HepG2 (cell line): ENCODE measurements around the gene AGAP1. TPM values are rescaled to one million over a fixed set of nuclear protein-coding genes. Genes with fewer than 3 reads are reported as not detected.

ENCODE experiments used
- ATAC-seq: fragments of 200-7000 bp; cut with Tn5 transposase; 3 replicates; pipeline ENCODE4 v1.9.1; 2020; ENCODE audit warnings: mild to moderate bottlenecking, moderate library complexity
- BruUV-seq: library from RNA; stranded (reverse); fragments of 400-500 nt; replicated peaks from 2 replicates; lab custom pipeline; 2021; lab: Mats Ljungman, UMichigan
- CTCF ChIA-PET: fragments of 300-600 bp; formaldehyde crosslinking; extraction: SDS; loops from one replicate; lab custom pipeline; 2021; ENCODE audit warnings: low total read pairs, inconsistent platforms, low intra/inter-chr PET ratio; lab: Yijun Ruan, JAX
- POLR2A ChIA-PET: fragments of 350-600 bp; sonication (Branson Sonifier 250); formaldehyde crosslinking; loops from one replicate; lab custom pipeline; 2020; ENCODE audit warnings: antibody characterized with exemption, inconsistent platforms; lab: Yijun Ruan, JAX
- DNase-seq: peaks from one replicate; pipeline ENCODE4 v3.0.0-alpha.2; 2015; ENCODE audit warnings: low spot score
- FAIRE-seq: peaks from 3 replicates; lab custom pipeline; 2011; peaks lifted over from hg19 to GRCh38; lab: Jason Lieb, UNC
- H2AFZ ChIP-seq: one replicate; pipeline ENCODE4 v1.6.1; 2011; ENCODE audit warnings: low read length, inconsistent platforms
- H3K27ac ChIP-seq: fragments of 300-600 bp; 3 replicates; pipeline ENCODE4 v1.8.0; 2011; ENCODE audit warnings: mixed run types, mild to moderate bottlenecking, mixed read lengths, low read length, inconsistent platforms; ENCODE audit not compliant: insufficient read depth; ENCODE audit errors: extremely low read length
- H3K27me3 ChIP-seq, 2 experiments: fragments of 200-600 bp in 1 of 2; 2 replicates in 1 of 2; 3 replicates in 1 of 2; pipeline versions ENCODE4 v1.6.0 to v1.8.0; 2011; ENCODE audit warnings: low read length in 2 of 2, mild to moderate bottlenecking in 2 of 2, moderate library complexity in 2 of 2, inconsistent platforms in 1 of 2; ENCODE audit not compliant: insufficient read depth in 2 of 2, control insufficient read depth in 1 of 2
- H3K36me3 ChIP-seq, 2 experiments: fragments of 200-600 bp in 1 of 2; replicated peaks in 1 of 2; 2 replicates in 1 of 2; 3 replicates in 1 of 2; pipeline versions ENCODE4 v1.5.1 to v1.8.0; 2011; ENCODE audit warnings: low read length in 2 of 2, inconsistent platforms in 1 of 2; ENCODE audit not compliant: insufficient read depth in 2 of 2, control insufficient read depth in 1 of 2
- H3K4me1 ChIP-seq: 2 replicates; pipeline ENCODE4 v1.5.1; 2012; ENCODE audit warnings: low read length, inconsistent platforms; ENCODE audit not compliant: insufficient read depth
- H3K4me2 ChIP-seq: 2 replicates; pipeline ENCODE4 v1.6.0; 2011; ENCODE audit warnings: low read depth, low read length, inconsistent platforms
- H3K4me3 ChIP-seq, 3 experiments: fragments of 200-600 bp in 1 of 3; sonication (generic), shearing (Covaris generic) in 1 of 3; replicated peaks in 1 of 3; 2 replicates each; pipeline ENCODE4 v1.5.1; 2011 to 2016; ENCODE audit warnings: low read length in 3 of 3, inconsistent platforms in 2 of 3, low read depth in 2 of 3, mild to moderate bottlenecking in 2 of 3, control low read depth in 1 of 3, mixed read lengths in 1 of 3; ENCODE audit not compliant: insufficient read depth in 1 of 3
- H3K79me2 ChIP-seq: one replicate; pipeline ENCODE4 v1.6.1; 2011; ENCODE audit warnings: low read length, inconsistent platforms; ENCODE audit not compliant: insufficient read depth
- H3K9ac ChIP-seq: 2 replicates; pipeline ENCODE4 v1.6.0; 2011; ENCODE audit warnings: mild to moderate bottlenecking, low read depth, low read length, inconsistent platforms; ENCODE audit not compliant: insufficient read depth
- H3K9me3 ChIP-seq: 2 replicates; pipeline ENCODE4 v1.5.1; 2012; ENCODE audit warnings: mild to moderate bottlenecking, low read length
- H4K20me1 ChIP-seq: 2 replicates; pipeline ENCODE4 v1.6.0; 2011; ENCODE audit warnings: inconsistent platforms, mild to moderate bottlenecking, low read length, moderate library complexity; ENCODE audit not compliant: insufficient read depth
- FOXM1 ChIP-seq: sonication (generic); formaldehyde crosslinking; IDR thresholded peaks from 2 replicates; pipeline ENCODE4 v1.5.0; 2020; ENCODE audit warnings: missing genetic modification reagents
- ISL2 ChIP-seq: sonication (generic); formaldehyde crosslinking; IDR thresholded peaks from 2 replicates; pipeline ENCODE4 v1.5.0; 2020; ENCODE audit warnings: missing genetic modification reagents
- KAT2B ChIP-seq: fragments of 150-350 bp; IDR thresholded peaks from 2 replicates; pipeline ENCODE4 v1.6.1; 2014; ENCODE audit warnings: low read depth, low read length, borderline replicate concordance
- MZF1 ChIP-seq: sonication (generic); formaldehyde crosslinking; IDR thresholded peaks from 2 replicates; pipeline ENCODE4 v1.8.1; 2023; ENCODE audit warnings: mild to moderate bottlenecking, missing genetic modification reagents, borderline replicate concordance
- PHF21A ChIP-seq: sonication (generic); formaldehyde crosslinking; IDR thresholded peaks from 2 replicates; pipeline ENCODE4 v1.5.0; 2020; ENCODE audit warnings: mild to moderate bottlenecking, missing genetic modification reagents
- SOX5 ChIP-seq: IDR thresholded peaks from 2 replicates; pipeline ENCODE4 v1.6.1; 2016; ENCODE audit warnings: borderline replicate concordance
- SRSF9 ChIP-seq: fragments of 200-400 bp; formaldehyde crosslinking; IDR thresholded peaks from 2 replicates; pipeline ENCODE4 v1.6.1; 2018; ENCODE audit warnings: borderline replicate concordance, mild to moderate bottlenecking, low read depth, low read length; ENCODE audit not compliant: insufficient read depth, poor library complexity, severe bottlenecking
- STAG1 ChIP-seq: sonication (generic); formaldehyde crosslinking; IDR thresholded peaks from 2 replicates; pipeline ENCODE4 v1.4.0; 2020; ENCODE audit warnings: missing genetic modification reagents
- TBX2 ChIP-seq: sonication (generic); formaldehyde crosslinking; IDR thresholded peaks from 2 replicates; pipeline ENCODE4 v1.5.0; 2020; ENCODE audit warnings: missing genetic modification reagents, mild to moderate bottlenecking, borderline replicate concordance
- TCF12 ChIP-seq, 2 experiments: fragments of 450-650 bp in 1 of 2; sonication (generic) in 1 of 2; formaldehyde crosslinking in 1 of 2; IDR thresholded peaks; 2 replicates each; pipeline versions ENCODE4 v1.6.1 to v1.8.0; 2017 to 2022; ENCODE audit warnings: antibody characterized with exemption in 1 of 2, mild to moderate bottlenecking in 1 of 2, missing genetic modification reagents in 1 of 2, moderate library complexity in 1 of 2
- YEATS4 ChIP-seq: sonication (generic); formaldehyde crosslinking; IDR thresholded peaks from 2 replicates; pipeline ENCODE4 v1.4.0; 2020; ENCODE audit warnings: missing genetic modification reagents, borderline replicate concordance
- ZBTB39 ChIP-seq: sonication (generic); formaldehyde crosslinking; IDR thresholded peaks from 2 replicates; pipeline ENCODE4 v1.5.0; 2020; ENCODE audit warnings: missing genetic modification reagents
- ZBTB42 ChIP-seq: sonication (generic); formaldehyde crosslinking; IDR thresholded peaks from 2 replicates; pipeline ENCODE4 v1.5.0; 2020; ENCODE audit warnings: mild to moderate bottlenecking, missing genetic modification reagents
- ZC3H4 ChIP-seq: sonication (generic); formaldehyde crosslinking; IDR thresholded peaks from 2 replicates; pipeline ENCODE4 v1.4.0; 2020; ENCODE audit warnings: missing genetic modification reagents, borderline replicate concordance
- ZNF232 ChIP-seq: sonication (generic); formaldehyde crosslinking; IDR thresholded peaks from 2 replicates; pipeline ENCODE4 v1.4.0; 2020; ENCODE audit warnings: missing genetic modification reagents, borderline replicate concordance
- ZNF30 ChIP-seq: sonication (generic); formaldehyde crosslinking; IDR thresholded peaks from 2 replicates; pipeline ENCODE4 v1.5.0; 2020; ENCODE audit warnings: mild to moderate bottlenecking, missing genetic modification reagents
- ZNF451 ChIP-seq: sonication (generic); formaldehyde crosslinking; IDR thresholded peaks from 2 replicates; pipeline ENCODE4 v1.5.0; 2020; ENCODE audit warnings: mild to moderate bottlenecking, missing genetic modification reagents
- ZNF576 ChIP-seq: sonication (generic); formaldehyde crosslinking; IDR thresholded peaks from 2 replicates; pipeline ENCODE4 v1.4.0; 2020; ENCODE audit warnings: mild to moderate bottlenecking, missing genetic modification reagents
- ZNF607 ChIP-seq: sonication (generic); formaldehyde crosslinking; IDR thresholded peaks from 2 replicates; pipeline ENCODE4 v1.5.1; 2020; ENCODE audit warnings: missing genetic modification reagents, mild to moderate bottlenecking, borderline replicate concordance
- ZNF879 ChIP-seq: sonication (generic); formaldehyde crosslinking; IDR thresholded peaks from 2 replicates; pipeline ENCODE4 v1.8.1; 2023; ENCODE audit warnings: missing genetic modification reagents
- ZSCAN5A ChIP-seq: sonication (generic); formaldehyde crosslinking; IDR thresholded peaks from 2 replicates; pipeline ENCODE4 v1.8.0; 2022; ENCODE audit warnings: mild to moderate bottlenecking, missing genetic modification reagents, borderline replicate concordance
- WGBS: methylation state at CpG from one replicate; pipeline ENCODE4 v1.1.6; 2017; ENCODE audit warnings: low lambda C conversion rate; 5-methylcytosine and 5-hydroxymethylcytosine counted together
- in situ Hi-C: cut with HindIII; loops from 2 replicates; pipeline ENCODE4 v1.10.0; 2017; ENCODE audit warnings: low pct_unique_long_range_greater_than_20kb; ENCODE audit not compliant: extremely low pct_ligation_motif_present
- intact Hi-C: fragments of 100-400 bp; cut with micrococcal nuclease; formaldehyde crosslinking; loops from one replicate; pipeline ENCODE4 v1.10.0; 2022; ENCODE audit not compliant: unreplicated experiment
- polyA plus RNA-seq, 8 experiments: library from polyadenylated mRNA; depleted of rRNA in 3 of 8; stranded (reverse) in 7 of 8; unstranded in 1 of 8; fragments of >200 nt; fragmentation: Illumina TruSeq in 4 of 8; extraction: Trizol in 4 of 8; gene quantifications; 2 replicates each; pipeline versions ENCODE4 v1.2.1 to v1.2.3, GENCODE V29; 2011 to 2016; ENCODE audit warnings: low read depth in 4 of 8, missing spikeins in 1 of 8, mixed read lengths in 1 of 8; ENCODE audit not compliant: insufficient read depth in 1 of 8
- total RNA-seq, 5 experiments: library from RNA; depleted of rRNA; stranded (reverse); fragments of >200 nt; fragmentation: Illumina TruSeq; extraction: Trizol; gene quantifications; 2 replicates each; pipeline ENCODE4 v1.2.3, GENCODE V29; 2016; ENCODE audit warnings: low read depth in 1 of 5

Gene AGAP1
- total and polyA plus RNA-seq, 2 of the 13 experiments (the other 11 are each of a cell fraction or from before 2014, with no cell fraction given): 21.2 to 32.7 TPM

GRCh38 chr2:235532307-235532706 is 38.5 kb downstream of the AGAP1 start (continued):
- TF ChIP-seq STAG1 (CRISPR knock-in tag) (no peak), ZNF232 (CRISPR knock-in tag) (no peak), YEATS4 (CRISPR knock-in tag) (no peak), ZBTB42 (CRISPR knock-in tag) (no peak), ZC3H4 (CRISPR knock-in tag) (no peak), ISL2 (CRISPR knock-in tag) (no peak), KAT2B (no peak), ZNF451 (CRISPR knock-in tag) (no peak)
- TF ChIP-seq, all 625 proteins: peak for 0

- no TSS peak for BruUV-seq
- Histone ChIP-seq H3K4me2 (no peak overlapping the region), H3K79me2 (peaks cover 67% of the 10 kb centered on the region), H4K20me1 (peaks cover 7% of the 10 kb centered on the region; the same call in 1 of the 2 replicates), H3K9me3 (no peaks in the 10 kb centered on the region), H3K9ac (no peak overlapping the region), H3K4me1 (peaks cover 29% of the 10 kb centered on the region), H3K4me3 (no peak overlapping the region), H3K27ac (no peak overlapping the region), H3K27me3 (no peaks in the 10 kb centered on the region), H2AFZ (no peak overlapping the region), H3K36me3 (no peaks in the 10 kb centered on the region)
- CTCF ChIA-PET: no interaction called here
- 95% methylated on average over 3 of the region's 3 CpGs for WGBS
- POLR2A ChIA-PET: no interaction called here
- ATAC-seq: no peak
- in situ Hi-C loops: no loop called here
- DNase-seq: no peak
- no peak for FAIRE-seq
- intact Hi-C loops: no loop called here
- TF ChIP-seq FOXM1: no peak
- no peak for TF ChIP-seq ZNF576 (CRISPR knock-in tag)
- no peak for TF ChIP-seq SRSF9
- no peak for TF ChIP-seq ZBTB39
- no peak for TF ChIP-seq ZSCAN5A (CRISPR knock-in tag)
- TF ChIP-seq ZNF879 (CRISPR knock-in tag): no peak
- no peak for TF ChIP-seq SOX5 (CRISPR knock-in tag)
- TF ChIP-seq ZNF30 (CRISPR knock-in tag): no peak
- no peak for TF ChIP-seq TBX2
- no peak for TF ChIP-seq ZNF607 (CRISPR knock-in tag)
- no peak for TF ChIP-seq PHF21A (CRISPR knock-in tag)
- TF ChIP-seq TCF12 (IDR thresholded peaks at IDR 0.05): no peak
- no peak for TF ChIP-seq TCF12 (CRISPR knock-in tag; IDR thresholded peaks at IDR 0.05)
- no peak for TF ChIP-seq MZF1 (CRISPR knock-in tag)
Measured at GRCh38 chr2:235533198-235533597, 39.4 kb downstream of the AGAP1 start.
